Measurements from ENCODE around the gene SNX33. TPM values are rescaled to one million over a fixed set of nuclear protein-coding genes. Genes with fewer than 3 reads are reported as not detected.
"Not testable (repeated sequence)": the region's sequence is repeated elsewhere in the genome, so short reads cannot be mapped to it uniquely, and the experiment has no call there.

SNX33 gene
- total and polyA plus RNA-seq, 2 of the 13 experiments (the other 11 are each of a cell fraction or from before 2014, with no cell fraction given) = 11.0 to 11.6 TPM

DNA sequence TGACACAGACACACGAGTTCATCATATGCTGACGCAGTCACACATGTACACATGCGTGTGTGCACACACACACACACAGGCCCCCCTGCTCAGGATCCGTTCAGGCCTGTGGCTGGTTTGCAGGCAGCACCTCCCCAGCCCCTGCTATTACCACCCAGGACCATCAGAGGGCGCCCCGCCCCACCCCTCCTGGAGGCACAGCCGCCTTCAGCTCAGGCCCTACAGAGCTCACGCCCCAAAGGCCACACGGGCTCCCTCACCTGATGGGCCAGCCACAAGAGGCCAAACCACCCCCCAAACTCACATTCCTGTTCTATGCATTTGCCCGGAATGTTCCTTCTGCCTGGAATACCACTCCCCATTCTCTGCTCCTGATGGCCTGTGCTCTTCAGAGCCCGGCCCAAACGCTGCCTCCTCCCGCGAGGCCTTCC, 38.5 kb downstream of the SNX33 start:
- CTCF ChIA-PET (ENCODE audit: low intra/inter-chr PET ratio, low total read pairs) = interaction anchor here (1.3 kb wide), 1 partner anchor 59 kb away, joined by 3 read pairs; no protein-coding TSS in a partner anchor
- not testable (repeated sequence) for H3K9me3 ChIP-seq (ENCODE audit: low read length); H3K27ac ChIP-seq (ENCODE audit: extremely low read length, insufficient read depth, low read length); BruUV-seq (replicated peaks); H2AFZ ChIP-seq (ENCODE audit: low read length); H4K20me1 ChIP-seq (ENCODE audit: insufficient read depth, low read length); H3K79me2 ChIP-seq (ENCODE audit: insufficient read depth, low read length); H3K9ac ChIP-seq (ENCODE audit: insufficient read depth, low read depth, low read length); H3K36me3 ChIP-seq (replicated peaks in 1 of 2; ENCODE audit: control insufficient read depth in 1 of 2, insufficient read depth in 2 of 2, low read length in 2 of 2); H3K4me3 ChIP-seq (replicated peaks in 1 of 3; ENCODE audit: insufficient read depth in 1 of 3, low read depth in 2 of 3, low read length in 3 of 3); H3K4me2 ChIP-seq (ENCODE audit: low read depth, low read length); TF ChIP-seq MAZ (IDR thresholded peaks at IDR 0.05; ENCODE audit: borderline replicate concordance, low read depth, low read length)
- in situ Hi-C loops (cut with HindIII; ENCODE audit: extremely low pct_ligation_motif_present, low pct_unique_long_range_greater_than_20kb) = loop anchor here (10.0 kb wide), 1 partner anchor 119 kb away; no protein-coding TSS in a partner anchor
- Histone ChIP-seq H3K27me3 (ENCODE audit: control insufficient read depth in 1 of 2, insufficient read depth in 2 of 2, low read length in 2 of 2) (peaks cover 6 to 21% of the 10 kb centered on the region in 2 experiments), H3K4me1 (ENCODE audit: insufficient read depth, low read length) (peaks cover 29% of the 10 kb centered on the region)
- ATAC-seq (peak; percentile 81), FAIRE-seq (peak; percentile 83), DNase-seq (ENCODE audit: low spot score) (peak; percentile 58)
- intact Hi-C loops (cut with micrococcal nuclease; ENCODE audit: unreplicated experiment) = loop anchor here (10.0 kb wide), 1 partner anchor 321 kb away; the partner anchor contains the start of gene MAN2C1
- WGBS (ENCODE audit: low lambda C conversion rate) = 17% methylated on average over 6 of the region's 14 CpGs
- POLR2A ChIA-PET = interaction anchor here (1.7 kb wide), 1 partner anchor 46 kb away, joined by 5 read pairs; the partner anchor contains the start of gene IMP3
- peak; percentile 32 for TF ChIP-seq TEAD3 (CRISPR knock-in tag; optimal IDR thresholded peaks at IDR 0.05; ENCODE audit: borderline replicate concordance)
- TF ChIP-seq ZFX (CRISPR knock-in tag; IDR thresholded peaks at IDR 0.05; ENCODE audit: low read depth) = peak; percentile 68
- TF ChIP-seq MAZ (CRISPR knock-in tag; IDR thresholded peaks at IDR 0.05; ENCODE audit: low read depth) = peak; percentile 54; the same call in 1 of the 2 replicates
- peak; percentile 49; the same call in 1 of the 2 replicates for TF ChIP-seq ERF (CRISPR knock-in tag; IDR thresholded peaks at IDR 0.05)
- TF ChIP-seq FOSL2 (CRISPR knock-in tag; IDR thresholded peaks at IDR 0.05) = 0 out of 2 replicates have a peak, but pooled peaks have one; percentile 21
- peak; percentile 75 for TF ChIP-seq STAG1 (CRISPR knock-in tag; IDR thresholded peaks at IDR 0.05)
- TF ChIP-seq, protein P1, sequence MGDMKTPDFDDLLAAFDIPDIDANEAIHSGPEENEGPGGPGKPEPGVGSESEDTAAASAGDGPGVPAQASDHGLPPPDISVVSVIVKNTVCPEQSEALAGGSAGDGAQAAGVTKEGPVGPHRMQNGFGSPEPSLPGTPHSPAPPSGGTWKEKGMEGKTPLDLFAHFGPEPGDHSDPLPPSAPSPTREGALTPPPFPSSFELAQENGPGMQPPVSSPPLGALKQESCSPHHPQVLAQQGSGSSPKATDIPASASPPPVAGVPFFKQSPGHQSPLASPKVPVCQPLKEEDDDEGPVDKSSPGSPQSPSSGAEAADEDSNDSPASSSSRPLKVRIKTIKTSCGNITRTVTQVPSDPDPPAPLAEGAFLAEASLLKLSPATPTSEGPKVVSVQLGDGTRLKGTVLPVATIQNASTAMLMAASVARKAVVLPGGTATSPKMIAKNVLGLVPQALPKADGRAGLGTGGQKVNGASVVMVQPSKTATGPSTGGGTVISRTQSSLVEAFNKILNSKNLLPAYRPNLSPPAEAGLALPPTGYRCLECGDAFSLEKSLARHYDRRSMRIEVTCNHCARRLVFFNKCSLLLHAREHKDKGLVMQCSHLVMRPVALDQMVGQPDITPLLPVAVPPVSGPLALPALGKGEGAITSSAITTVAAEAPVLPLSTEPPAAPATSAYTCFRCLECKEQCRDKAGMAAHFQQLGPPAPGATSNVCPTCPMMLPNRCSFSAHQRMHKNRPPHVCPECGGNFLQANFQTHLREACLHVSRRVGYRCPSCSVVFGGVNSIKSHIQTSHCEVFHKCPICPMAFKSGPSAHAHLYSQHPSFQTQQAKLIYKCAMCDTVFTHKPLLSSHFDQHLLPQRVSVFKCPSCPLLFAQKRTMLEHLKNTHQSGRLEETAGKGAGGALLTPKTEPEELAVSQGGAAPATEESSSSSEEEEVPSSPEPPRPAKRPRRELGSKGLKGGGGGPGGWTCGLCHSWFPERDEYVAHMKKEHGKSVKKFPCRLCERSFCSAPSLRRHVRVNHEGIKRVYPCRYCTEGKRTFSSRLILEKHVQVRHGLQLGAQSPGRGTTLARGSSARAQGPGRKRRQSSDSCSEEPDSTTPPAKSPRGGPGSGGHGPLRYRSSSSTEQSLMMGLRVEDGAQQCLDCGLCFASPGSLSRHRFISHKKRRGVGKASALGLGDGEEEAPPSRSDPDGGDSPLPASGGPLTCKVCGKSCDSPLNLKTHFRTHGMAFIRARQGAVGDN (CRISPR knock-in tag; IDR thresholded peaks at IDR 0.05) = 0 out of 2 replicates have a peak, but pooled peaks have one; percentile 38
- TF ChIP-seq, protein P2, sequence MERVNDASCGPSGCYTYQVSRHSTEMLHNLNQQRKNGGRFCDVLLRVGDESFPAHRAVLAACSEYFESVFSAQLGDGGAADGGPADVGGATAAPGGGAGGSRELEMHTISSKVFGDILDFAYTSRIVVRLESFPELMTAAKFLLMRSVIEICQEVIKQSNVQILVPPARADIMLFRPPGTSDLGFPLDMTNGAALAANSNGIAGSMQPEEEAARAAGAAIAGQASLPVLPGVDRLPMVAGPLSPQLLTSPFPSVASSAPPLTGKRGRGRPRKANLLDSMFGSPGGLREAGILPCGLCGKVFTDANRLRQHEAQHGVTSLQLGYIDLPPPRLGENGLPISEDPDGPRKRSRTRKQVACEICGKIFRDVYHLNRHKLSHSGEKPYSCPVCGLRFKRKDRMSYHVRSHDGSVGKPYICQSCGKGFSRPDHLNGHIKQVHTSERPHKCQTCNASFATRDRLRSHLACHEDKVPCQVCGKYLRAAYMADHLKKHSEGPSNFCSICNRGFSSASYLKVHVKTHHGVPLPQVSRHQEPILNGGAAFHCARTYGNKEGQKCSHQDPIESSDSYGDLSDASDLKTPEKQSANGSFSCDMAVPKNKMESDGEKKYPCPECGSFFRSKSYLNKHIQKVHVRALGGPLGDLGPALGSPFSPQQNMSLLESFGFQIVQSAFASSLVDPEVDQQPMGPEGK (CRISPR knock-in tag; IDR thresholded peaks at IDR 0.05) = 0 out of 2 replicates have a peak, but pooled peaks have one; percentile 14
- peak; percentile 48; the same call in 1 of the 2 replicates for TF ChIP-seq RAD21 (CRISPR knock-in tag; IDR thresholded peaks at IDR 0.05)
- TF ChIP-seq, protein P3, sequence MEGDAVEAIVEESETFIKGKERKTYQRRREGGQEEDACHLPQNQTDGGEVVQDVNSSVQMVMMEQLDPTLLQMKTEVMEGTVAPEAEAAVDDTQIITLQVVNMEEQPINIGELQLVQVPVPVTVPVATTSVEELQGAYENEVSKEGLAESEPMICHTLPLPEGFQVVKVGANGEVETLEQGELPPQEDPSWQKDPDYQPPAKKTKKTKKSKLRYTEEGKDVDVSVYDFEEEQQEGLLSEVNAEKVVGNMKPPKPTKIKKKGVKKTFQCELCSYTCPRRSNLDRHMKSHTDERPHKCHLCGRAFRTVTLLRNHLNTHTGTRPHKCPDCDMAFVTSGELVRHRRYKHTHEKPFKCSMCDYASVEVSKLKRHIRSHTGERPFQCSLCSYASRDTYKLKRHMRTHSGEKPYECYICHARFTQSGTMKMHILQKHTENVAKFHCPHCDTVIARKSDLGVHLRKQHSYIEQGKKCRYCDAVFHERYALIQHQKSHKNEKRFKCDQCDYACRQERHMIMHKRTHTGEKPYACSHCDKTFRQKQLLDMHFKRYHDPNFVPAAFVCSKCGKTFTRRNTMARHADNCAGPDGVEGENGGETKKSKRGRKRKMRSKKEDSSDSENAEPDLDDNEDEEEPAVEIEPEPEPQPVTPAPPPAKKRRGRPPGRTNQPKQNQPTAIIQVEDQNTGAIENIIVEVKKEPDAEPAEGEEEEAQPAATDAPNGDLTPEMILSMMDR (CRISPR knock-in tag; IDR thresholded peaks at IDR 0.05) = peak; percentile 93
- 0 out of 2 replicates have a peak, but pooled peaks have one; percentile 43 for TF ChIP-seq ZSCAN25 (CRISPR knock-in tag; IDR thresholded peaks at IDR 0.05)
- peak; percentile 53 for TF ChIP-seq ZNF883 (CRISPR knock-in tag; IDR thresholded peaks at IDR 0.05; ENCODE audit: not compliant biosample characterization)
- TF ChIP-seq KDM2A (CRISPR knock-in tag; IDR thresholded peaks at IDR 0.05; ENCODE audit: borderline replicate concordance, low read depth) = peak; percentile 49; the same call in 1 of the 2 replicates
- TF ChIP-seq FOXO1 (CRISPR knock-in tag; IDR thresholded peaks at IDR 0.05) = peak; percentile 57; the same call in 1 of the 2 replicates
- TF ChIP-seq ZNF768 (CRISPR knock-in tag; IDR thresholded peaks at IDR 0.05) = 0 out of 2 replicates have a peak, but pooled peaks have one; percentile 8
- 0 out of 2 replicates have a peak, but pooled peaks have one; percentile 32 for TF ChIP-seq SMAD1 (CRISPR knock-in tag; IDR thresholded peaks at IDR 0.05; ENCODE audit: borderline replicate concordance, low read depth)
